HCT116 (cell line): ENCODE measurements around the gene HRH3. TPM values are rescaled to one million over a fixed set of nuclear protein-coding genes. Genes with fewer than 3 reads are reported as not detected.

Experiments
- ATAC-seq: fragments of 200-7000 bp; cut with Tn5 transposase; 2 replicates; pipeline ENCODE4 v1.9.1; 2020; ENCODE audit warnings: mild to moderate bottlenecking, moderate library complexity
- BruUV-seq: library from RNA; stranded (reverse); fragments of 400-500 nt; replicated peaks from 2 replicates; lab custom pipeline; 2021; lab: Mats Ljungman, UMichigan
- CTCF ChIA-PET: fragments of 300-600 bp; sonication (Branson Sonifier 250); formaldehyde crosslinking; loops from one replicate; lab custom pipeline; 2021; ENCODE audit warnings: antibody characterized with exemption; lab: Charles Lee
- POLR2A ChIA-PET: fragments of 300-600, 350-600 bp; sonication (Branson Sonifier 250); formaldehyde crosslinking; loops from one replicate; lab custom pipeline; 2021; ENCODE audit warnings: antibody characterized with exemption; lab: Charles Lee
- RAD21 ChIA-PET, 2 experiments: fragments of 300-600 bp; sonication (Branson Sonifier 250); formaldehyde crosslinking; loops; one replicate each; lab custom pipeline; 2023; ENCODE audit warnings: low total read pairs in 2 of 2; ENCODE audit not compliant: uncharacterized antibody in 2 of 2, unreplicated experiment in 2 of 2, low non-redundant PET in 1 of 2; lab: Charles Lee
- DNase-seq: peaks from one replicate; pipeline ENCODE4 v3.0.0-alpha.2; 2010; ENCODE audit warnings: low read depth, low spot score
- H2AFZ ChIP-seq: fragments of 200-600 bp; shearing (Covaris generic), sonication (generic); 2 replicates; pipeline ENCODE4 v1.6.1; 2017; ENCODE audit warnings: low read depth, mixed run types, mixed read lengths, antibody characterized with exemption, low read length; ENCODE audit not compliant: poor library complexity, severe bottlenecking
- H3K27ac ChIP-seq: 2 replicates; pipeline ENCODE4 v1.5.1; 2012; ENCODE audit warnings: low read depth, low read length
- H3K27me3 ChIP-seq: fragments of 200-600 bp; sonication (generic); 2 replicates; pipeline ENCODE4 v1.6.1; 2016; ENCODE audit warnings: mixed run types, low read length, mixed read lengths; ENCODE audit not compliant: insufficient read depth
- H3K36me3 ChIP-seq, 2 experiments: fragments of 200-500 bp in 1 of 2; fragments of 200-600 bp in 1 of 2; sonication (Bioruptor generic) in 1 of 2; sonication (generic) in 1 of 2; 2 replicates each; pipeline versions ENCODE4 v1.5.1 to v1.6.1; 2014 to 2016; ENCODE audit warnings: low read length in 2 of 2, inconsistent platforms in 1 of 2, mixed read lengths in 1 of 2, mixed run types in 1 of 2; ENCODE audit not compliant: insufficient read depth in 2 of 2, control insufficient read depth in 1 of 2
- H3K4me1 ChIP-seq, 2 experiments: fragments of 200-600 bp in 1 of 2; sonication (generic) in 1 of 2; 2 replicates each; pipeline versions ENCODE4 v1.5.1 to v1.6.1; 2012 to 2017; ENCODE audit warnings: low read length in 2 of 2, inconsistent platforms in 1 of 2, mild to moderate bottlenecking in 1 of 2, mixed read lengths in 1 of 2, mixed run types in 1 of 2, moderate library complexity in 1 of 2; ENCODE audit not compliant: insufficient read depth in 2 of 2, control insufficient read depth in 1 of 2
- H3K4me2 ChIP-seq: fragments of 200-600 bp; sonication (generic); 2 replicates; pipeline ENCODE4 v1.6.1; 2017; ENCODE audit warnings: mixed run types, low read length, mixed read lengths
- H3K4me3 ChIP-seq, 2 experiments: fragments of 200-600 bp in 1 of 2; sonication (generic) in 1 of 2; replicated peaks in 1 of 2; 2 replicates each; pipeline ENCODE4 v1.5.1; 2011 to 2016; ENCODE audit warnings: low read length in 2 of 2, control low read depth in 1 of 2, low read depth in 1 of 2, mild to moderate bottlenecking in 1 of 2, mixed read lengths in 1 of 2, mixed run types in 1 of 2
- H3K79me2 ChIP-seq: fragments of 200-600 bp; sonication (generic); 2 replicates; pipeline ENCODE4 v1.6.1; 2017; ENCODE audit warnings: mild to moderate bottlenecking, mixed run types, low read length, moderate library complexity, mixed read lengths; ENCODE audit not compliant: insufficient read depth
- H3K9ac ChIP-seq: fragments of 200-600 bp; sonication (generic); 2 replicates; pipeline ENCODE4 v1.6.1; 2016; ENCODE audit warnings: low read length, mixed read lengths
- H3K9me2 ChIP-seq: fragments of 200-600 bp; sonication (generic), shearing (Covaris generic); 2 replicates; pipeline ENCODE4 v1.6.1; 2017; ENCODE audit warnings: mixed run types, mild to moderate bottlenecking, moderate library complexity; ENCODE audit not compliant: insufficient read depth
- H3K9me3 ChIP-seq, 2 experiments: fragments of 200-500 bp in 1 of 2; fragments of 200-600 bp in 1 of 2; sonication (Bioruptor generic) in 1 of 2; sonication (generic) in 1 of 2; 2 replicates each; pipeline ENCODE4 v1.6.1; 2014 to 2017; ENCODE audit warnings: low read length in 2 of 2, mixed read lengths in 2 of 2, inconsistent platforms in 1 of 2, low read depth in 1 of 2, mild to moderate bottlenecking in 1 of 2, mixed run types in 1 of 2, moderate library complexity in 1 of 2; ENCODE audit not compliant: control insufficient read depth in 1 of 2, insufficient read depth in 1 of 2
- H4K20me1 ChIP-seq: fragments of 200-600 bp; sonication (generic), shearing (Covaris generic); 2 replicates; pipeline ENCODE4 v1.6.1; 2017; ENCODE audit warnings: mixed run types, mild to moderate bottlenecking, moderate library complexity; ENCODE audit not compliant: insufficient read depth
- ATF3 ChIP-seq: IDR thresholded peaks from 2 replicates; pipeline ENCODE4 v1.6.1; 2012
- ZNF274 ChIP-seq: fragments of 200-500 bp; sonication (Bioruptor generic); IDR thresholded peaks from 2 replicates; pipeline ENCODE4 v1.6.1; 2014; ENCODE audit warnings: mild to moderate bottlenecking, low read depth, low read length, inconsistent platforms
- intact Hi-C: fragments of 100-400 bp; cut with micrococcal nuclease; formaldehyde crosslinking; loops from 2 replicates; pipeline ENCODE4 v1.10.0; 2022
- total RNA-seq: library from RNA; stranded (reverse); gene quantifications from one replicate; pipeline ENCODE4 v1.2.1, GENCODE V29; 2021; ENCODE audit not compliant: unreplicated experiment

The HRH3 gene
- total RNA-seq, 1 experiment from 2014 or later = not detected

- Histone ChIP-seq H4K20me1 (no peaks in the 10 kb centered on the region), H3K4me1 (peaks cover 5 to 35% of the 10 kb centered on the region in 2 experiments; a peak in 3 of 4 replicates), H3K4me3 (peak overlapping the region in 1 of 2 experiments; percentile 6; a peak in 1 of 4 replicates), H3K9ac (0 out of 2 replicates have a peak overlapping the region, but pooled peaks have one; percentile 2), H3K9me3 (no peaks in the 10 kb centered on the region), H3K4me2 (peak overlapping the region; percentile 53), H3K9me2 (no peaks in the 10 kb centered on the region), H3K27me3 (no peaks in the 10 kb centered on the region), H3K27ac (peak overlapping the region; percentile 15; the same call in 1 of the 2 replicates), H3K36me3 (no peaks in the 10 kb centered on the region), H3K79me2 (peaks cover 22% of the 10 kb centered on the region), H2AFZ (no peak overlapping the region)
- DNase-seq = no peak
- POLR2A ChIA-PET = no interaction called here
- RAD21 ChIA-PET = no interaction called here
- no TSS peak for BruUV-seq
- no peak for ATAC-seq
- CTCF ChIA-PET = no interaction called here
- intact Hi-C loops = no loop called here
- no peak for TF ChIP-seq ZNF274
Observed at GRCh38 chr20:62237514-62237800, 17.4 kb upstream of the HRH3 start.

GRCh38 chr20:62236766-62237513, 16.9 kb upstream of the HRH3 start:
- ChIA-PET POLR2A (no interaction called here), RAD21 (no interaction called here), CTCF (no interaction called here)
- peaks cover 21% of the 10 kb centered on the region for H3K79me2 ChIP-seq
- no peak overlapping the region for H3K9ac ChIP-seq
- H3K9me2 ChIP-seq = no peaks in the 10 kb centered on the region
- no peak for TF ChIP-seq ATF3
- no peaks in the 10 kb centered on the region for H4K20me1 ChIP-seq
- peaks cover 5 to 35% of the 10 kb centered on the region in 2 experiments; a peak in 3 of 4 replicates for H3K4me1 ChIP-seq
- DNase-seq = no peak
- H2AFZ ChIP-seq = no peak overlapping the region
- no peak overlapping the region for H3K4me3 ChIP-seq
- intact Hi-C loops = no loop called here
- H3K27ac ChIP-seq = peak overlapping the region; percentile 15; the same call in 1 of the 2 replicates
- H3K36me3 ChIP-seq = no peaks in the 10 kb centered on the region
- no peak for ATAC-seq
- no peaks in the 10 kb centered on the region for H3K27me3 ChIP-seq
- no peaks in the 10 kb centered on the region for H3K9me3 ChIP-seq
- peak overlapping the region; percentile 53 for H3K4me2 ChIP-seq
- BruUV-seq = no TSS peak
